Measurements from ENCODE around the gene TMEM62. TPM values are rescaled to one million over a fixed set of nuclear protein-coding genes. Genes with fewer than 3 reads are reported as not detected.
A peak's percentile ranks its signal among the peaks of the same experiment; 100 is the strongest.

Gene TMEM62
- total and polyA plus RNA-seq, 9 of the 15 experiments (the other 6 are each of a cell fraction or from before 2014, with no cell fraction given): 4.4 to 16.6 (median 11.1) TPM

- no peak for TF ChIP-seq ZNF407 (IDR thresholded peaks at IDR 0.05; ENCODE audit: low read depth)
- peak in 1 of 2 experiments; percentile 38; a peak in 1 of 4 replicates for TF ChIP-seq FOXK2 (conservative IDR thresholded peaks at IDR 0.05 in 1 of 2, IDR thresholded peaks at IDR 0.05 in 1 of 2; ENCODE audit: low read depth in 2 of 2)
- no peak; the same call in 1 of the 2 replicates for TF ChIP-seq ARID4B (CRISPR knock-in tag; IDR thresholded peaks at IDR 0.05)
- no peak for TF ChIP-seq SFPQ (IDR thresholded peaks at IDR 0.05; ENCODE audit: low read depth, low read length)
- TF ChIP-seq SREBF1 (IDR thresholded peaks at IDR 0.05; ENCODE audit: borderline replicate concordance, low read depth, low read length): no peak
- TF ChIP-seq SMARCC2 (IDR thresholded peaks at IDR 0.05; ENCODE audit: low read depth): no peak
- TF ChIP-seq COPS2 (conservative IDR thresholded peaks at IDR 0.05): no peak
- 0 out of 2 replicates have a peak, but pooled peaks have one; percentile 65 for TF ChIP-seq NFRKB (IDR thresholded peaks at IDR 0.05; ENCODE audit: low read depth)
- TF ChIP-seq SPI1 (IDR thresholded peaks at IDR 0.05; ENCODE audit: borderline replicate concordance, low read depth, low read length): no peak
- TF ChIP-seq HBP1 (CRISPR knock-in tag; IDR thresholded peaks at IDR 0.05): no peak
These were observed 27.5 kb upstream of the TMEM62 start, which contains the start of gene UBR1 (continued) for GRCh38 chr15:43105778-43106485.

Data from K562 (cell line).